Measurements from ENCODE around the gene ABCD1.
"Not testable (repeated sequence)": the region's sequence is repeated elsewhere in the genome, so short reads cannot be mapped to it uniquely, and the experiment has no call there.

The ABCD1 gene

GRCh38 chrX:153724252-153725038, at the start of gene ABCD1, which contains the start of gene BCAP31:
ABCD1 (plus strand) TSS chrX:153724856; CDS start chrX:153725267, 411 bp downstream.
BCAP31 (minus strand) TSS chrX:153724387; CDS start chrX:153723244, 1,143 bp downstream.
- Histone ChIP-seq H3K4me3 (peak within 1 kb of the TSS; percentile 68 to 80), H3K27ac (peak within 1 kb of the TSS; percentile 92 to 95), H3K36me3 (peaks cover 14 to 16% (median 15%) of the 10 kb centered on the region in 3 donors), H3K27me3 (no peaks in the 10 kb centered on the region), H3K4me1 (peaks cover 0 to 52% (median 42%) of the 10 kb centered on the region in 4 donors), H3K9me3 (peaks cover 0 to 5% (median 0%) of the 10 kb centered on the region in 3 donors)
- peak; percentile 85 to 94 for DNase-seq
- intact Hi-C loops (cut with DNase I; ENCODE audit: low total_unique reads): no loop called here
- TF ChIP-seq, protein P1, sequence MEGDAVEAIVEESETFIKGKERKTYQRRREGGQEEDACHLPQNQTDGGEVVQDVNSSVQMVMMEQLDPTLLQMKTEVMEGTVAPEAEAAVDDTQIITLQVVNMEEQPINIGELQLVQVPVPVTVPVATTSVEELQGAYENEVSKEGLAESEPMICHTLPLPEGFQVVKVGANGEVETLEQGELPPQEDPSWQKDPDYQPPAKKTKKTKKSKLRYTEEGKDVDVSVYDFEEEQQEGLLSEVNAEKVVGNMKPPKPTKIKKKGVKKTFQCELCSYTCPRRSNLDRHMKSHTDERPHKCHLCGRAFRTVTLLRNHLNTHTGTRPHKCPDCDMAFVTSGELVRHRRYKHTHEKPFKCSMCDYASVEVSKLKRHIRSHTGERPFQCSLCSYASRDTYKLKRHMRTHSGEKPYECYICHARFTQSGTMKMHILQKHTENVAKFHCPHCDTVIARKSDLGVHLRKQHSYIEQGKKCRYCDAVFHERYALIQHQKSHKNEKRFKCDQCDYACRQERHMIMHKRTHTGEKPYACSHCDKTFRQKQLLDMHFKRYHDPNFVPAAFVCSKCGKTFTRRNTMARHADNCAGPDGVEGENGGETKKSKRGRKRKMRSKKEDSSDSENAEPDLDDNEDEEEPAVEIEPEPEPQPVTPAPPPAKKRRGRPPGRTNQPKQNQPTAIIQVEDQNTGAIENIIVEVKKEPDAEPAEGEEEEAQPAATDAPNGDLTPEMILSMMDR (IDR thresholded peaks at IDR 0.05): no peak

- H3K27me3 ChIP-seq: no peaks in the 10 kb centered on the region
- no peak overlapping the region for H3K4me3 ChIP-seq
- H3K36me3 ChIP-seq: no peaks in the 10 kb centered on the region
- H3K9me3 ChIP-seq: no peaks in the 10 kb centered on the region
- intact Hi-C loops (cut with DNase I; ENCODE audit: low total_unique reads): no loop called here
- TF ChIP-seq, protein P1 (IDR thresholded peaks at IDR 0.05): no peak
- H3K4me1 ChIP-seq: no peaks in the 10 kb centered on the region
- H3K27ac ChIP-seq: no peak overlapping the region
- no peak for DNase-seq
These were observed 43.5 kb upstream of the ABCD1 start for GRCh38 chrX:153681175-153681574.

DNA sequence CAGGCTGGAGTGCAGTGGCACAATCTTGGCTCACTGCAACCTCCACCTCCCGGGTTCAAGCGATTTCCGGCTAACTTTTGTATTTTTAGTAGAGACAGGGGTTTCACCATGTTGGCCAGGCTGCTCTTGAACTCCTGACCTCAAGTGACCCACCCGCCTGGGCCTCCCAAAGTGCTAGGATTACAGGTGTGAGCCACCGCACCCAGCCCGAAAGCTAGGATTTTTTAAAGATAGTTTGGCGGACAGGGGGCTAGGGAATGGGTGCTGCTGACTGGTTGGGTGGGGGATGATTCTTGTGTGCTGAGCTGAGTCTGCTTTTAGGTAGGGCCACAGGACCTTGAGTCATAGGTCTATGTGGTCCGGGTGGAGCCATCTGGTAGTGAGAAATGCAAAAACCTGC, 41.2 kb upstream of the ABCD1 start:
- intact Hi-C loops (cut with DNase I; ENCODE audit: low total_unique reads); DNase-seq; H3K27me3 ChIP-seq: not testable (repeated sequence)

GRCh38 chrX:153684467-153685155, 40.0 kb upstream of the ABCD1 start:
- intact Hi-C loops (cut with DNase I; ENCODE audit: low total_unique reads): no loop called here
- H3K27me3 ChIP-seq: no peaks in the 10 kb centered on the region
- H3K27ac ChIP-seq: no peak overlapping the region
- no peaks in the 10 kb centered on the region for H3K36me3 ChIP-seq
- H3K4me3 ChIP-seq: no peak overlapping the region
- no peaks in the 10 kb centered on the region for H3K9me3 ChIP-seq
- peaks cover 0 to 10% (median 3%) of the 10 kb centered on the region in 4 donors for H3K4me1 ChIP-seq
- no peak for DNase-seq
- TF ChIP-seq, protein P1 (IDR thresholded peaks at IDR 0.05): no peak

More for the DNA sequence above, 41.2 kb upstream of the ABCD1 start:
- H3K9me3 ChIP-seq, H3K4me3 ChIP-seq, H3K27ac ChIP-seq, H3K4me1 ChIP-seq, H3K36me3 ChIP-seq: not testable (repeated sequence)

GRCh38 chrX:153685156-153685536, 39.5 kb upstream of the ABCD1 start:
- intact Hi-C loops (cut with DNase I; ENCODE audit: low total_unique reads): no loop called here
- H3K4me1 ChIP-seq: peaks cover 0 to 15% (median 7%) of the 10 kb centered on the region in 4 donors
- no peak overlapping the region for H3K27ac ChIP-seq
- H3K36me3 ChIP-seq: no peaks in the 10 kb centered on the region
- TF ChIP-seq, protein P1 (IDR thresholded peaks at IDR 0.05): no peak
- H3K4me3 ChIP-seq: no peak overlapping the region
- no peaks in the 10 kb centered on the region for H3K27me3 ChIP-seq
- no peak for DNase-seq
- H3K9me3 ChIP-seq: no peaks in the 10 kb centered on the region
